SK-N-SH (cell line): ENCODE measurements around the gene PARP16.

ENCODE experiments used
- CTCF ChIP-seq: fragments of 200-600 bp; sonication (generic); IDR thresholded peaks from 2 replicates; pipeline ENCODE4 v1.6.1; 2017; ENCODE audit warnings: antibody characterized with exemption, mild to moderate bottlenecking, moderate library complexity
- MEF2A ChIP-seq: IDR thresholded peaks from 2 replicates; pipeline ENCODE4 v1.4.0; 2012; ENCODE audit warnings: low read depth, borderline replicate concordance
- POLR2AphosphoS5 ChIP-seq: IDR thresholded peaks from 2 replicates; pipeline ENCODE4 v1.6.1; 2012; ENCODE audit warnings: low read depth, low read length
- RFX5 ChIP-seq: IDR thresholded peaks from 2 replicates; pipeline ENCODE4 v1.6.1; 2012; ENCODE audit warnings: mild to moderate bottlenecking, improper control_type of control experiment, low read length
- SIN3A ChIP-seq: IDR thresholded peaks from 2 replicates; pipeline ENCODE4 v1.6.1; 2012; ENCODE audit warnings: low read depth, mild to moderate bottlenecking, low read length, moderate library complexity, borderline replicate concordance
- USF1 ChIP-seq: IDR thresholded peaks from 2 replicates; pipeline ENCODE4 v1.4.0; 2012; ENCODE audit warnings: low read depth, borderline replicate concordance
- ZBTB33 ChIP-seq: IDR thresholded peaks from 2 replicates; pipeline ENCODE4 v1.4.0; 2012; ENCODE audit warnings: low read depth, borderline replicate concordance

GRCh38 chr15:65323071-65323511, 36.4 kb upstream of the PARP16 start:
- no peak for TF ChIP-seq RFX5
- TF ChIP-seq ZBTB33: no peak
- TF ChIP-seq CTCF: no peak
- peak; percentile 51; the same call in 1 of the 2 replicates for TF ChIP-seq SIN3A
- peak; percentile 76 for TF ChIP-seq POLR2AphosphoS5
- TF ChIP-seq MEF2A: no peak
- TF ChIP-seq USF1: peak; percentile 32; the same call in 1 of the 2 replicates
